Caco-2 (cell line): ENCODE results near the gene CDC42BPG. TPM values are rescaled to one million over a fixed set of nuclear protein-coding genes. Genes with fewer than 3 reads are reported as not detected.

ENCODE experiments used
- BruUV-seq: library from RNA; stranded (reverse); fragments of 400-500 nt; replicated peaks from 2 replicates; lab custom pipeline; 2021; lab: Mats Ljungman, UMichigan
- CTCF ChIA-PET: fragments of 300-600 bp; sonication (Branson Sonifier 250); formaldehyde crosslinking; loops from one replicate; lab custom pipeline; 2022; ENCODE audit warnings: antibody characterized with exemption; lab: Charles Lee
- POLR2A ChIA-PET: fragments of 300-600 bp; sonication (Branson Sonifier 250); formaldehyde crosslinking; loops from one replicate; lab custom pipeline; 2022; ENCODE audit warnings: antibody characterized with exemption; lab: Charles Lee
- DNase-seq, 2 experiments: peaks; one replicate each; pipeline versions ENCODE4 v3.0.0 to v3.0.0-alpha.2; 2020 to 2022
- H3K27me3 ChIP-seq: replicated peaks from 2 replicates; pipeline ENCODE4 v1.6.0; 2011; ENCODE audit warnings: low read length; ENCODE audit not compliant: control insufficient read depth, insufficient read depth
- H3K36me3 ChIP-seq: 2 replicates; pipeline ENCODE4 v1.5.1; 2011; ENCODE audit warnings: low read length; ENCODE audit not compliant: control insufficient read depth, insufficient read depth
- H3K4me1 ChIP-seq: fragments of 250-450 bp; sonication (Bioruptor Pico); 2 replicates; pipeline ENCODE4 v1.5.1; 2020; ENCODE audit warnings: mild to moderate bottlenecking
- H3K4me3 ChIP-seq: 2 replicates; pipeline ENCODE4 v1.5.1; 2011; ENCODE audit warnings: low read depth, mild to moderate bottlenecking, control low read depth, low read length
- H3K9me3 ChIP-seq: fragments of 250-450 bp; sonication (Bioruptor Pico); 2 replicates; pipeline ENCODE4 v1.5.1; 2020; ENCODE audit warnings: mild to moderate bottlenecking, moderate library complexity
- H3K27ac Mint-ChIP-seq: one replicate; pipeline ENCODE4 v1.8.0; 2022; ENCODE audit warnings: mixed read lengths; ENCODE audit not compliant: unreplicated experiment
- H3K27me3 Mint-ChIP-seq: one replicate; pipeline ENCODE4 v1.8.0; 2022; ENCODE audit warnings: mixed read lengths; ENCODE audit not compliant: insufficient read depth, unreplicated experiment
- H3K36me3 Mint-ChIP-seq: one replicate; pipeline ENCODE4 v1.8.0; 2022; ENCODE audit warnings: mild to moderate bottlenecking, mixed read lengths; ENCODE audit not compliant: insufficient read depth, unreplicated experiment
- H3K4me1 Mint-ChIP-seq: one replicate; pipeline ENCODE4 v1.8.0; 2022; ENCODE audit warnings: low read depth, mixed read lengths; ENCODE audit not compliant: unreplicated experiment
- H3K4me3 Mint-ChIP-seq: one replicate; pipeline ENCODE4 v1.8.0; 2022; ENCODE audit warnings: mild to moderate bottlenecking, moderate library complexity, mixed read lengths; ENCODE audit not compliant: unreplicated experiment
- H3K9me3 Mint-ChIP-seq: one replicate; pipeline ENCODE4 v1.8.0; 2022; ENCODE audit warnings: mixed read lengths; ENCODE audit not compliant: unreplicated experiment
- intact Hi-C: fragments of 100-400 bp; cut with micrococcal nuclease; formaldehyde crosslinking; loops from one replicate; pipeline ENCODE4 v1.10.0; 2022; ENCODE audit not compliant: unreplicated experiment
- total RNA-seq: library from RNA; stranded (reverse); gene quantifications from 2 replicates; pipeline ENCODE4 v1.2.3, GENCODE V29; 2022
- TF ChIP-seq, protein P1 (sequence below), 2 experiments: fragments of 200-600 bp in 1 of 2; IDR thresholded peaks; 1 replicate in 1 of 2; 2 replicates in 1 of 2; pipeline versions ENCODE4 v1.5.1 to v1.8.0; 2011 to 2022; ENCODE audit warnings: antibody characterized with exemption in 1 of 2, control low read depth in 1 of 2, inconsistent platforms in 1 of 2, low read depth in 1 of 2, low read length in 1 of 2, mild to moderate bottlenecking in 1 of 2, moderate library complexity in 1 of 2; ENCODE audit not compliant: insufficient read depth in 1 of 2, severe bottlenecking in 1 of 2, unreplicated experiment in 1 of 2

CDC42BPG gene
- total RNA-seq, 1 experiment from 2014 or later, result 29.1 TPM

- Mint-ChIP-seq H3K9me3 (no peaks in the 10 kb centered on the region), H3K36me3 (peaks cover 89% of the 10 kb centered on the region), H3K27ac (peak overlapping the region; percentile 82), H3K4me1 (peaks cover 26% of the 10 kb centered on the region), H3K27me3 (no peaks in the 10 kb centered on the region), H3K4me3 (peak overlapping the region; percentile 85)
- Histone ChIP-seq H3K9me3 (no peaks in the 10 kb centered on the region), H3K4me1 (peaks cover 55% of the 10 kb centered on the region), H3K27me3 (no peaks in the 10 kb centered on the region), H3K36me3 (peaks cover 9% of the 10 kb centered on the region), H3K4me3 (no peak overlapping the region)
- ChIA-PET POLR2A (no interaction called here), CTCF (interaction anchor here (0.6 to 1.2 kb wide), 2 partner anchors 13 to 123 kb away, joined by 4 read pairs; no protein-coding TSS in a partner anchor)
- TF ChIP-seq, protein P1, sequence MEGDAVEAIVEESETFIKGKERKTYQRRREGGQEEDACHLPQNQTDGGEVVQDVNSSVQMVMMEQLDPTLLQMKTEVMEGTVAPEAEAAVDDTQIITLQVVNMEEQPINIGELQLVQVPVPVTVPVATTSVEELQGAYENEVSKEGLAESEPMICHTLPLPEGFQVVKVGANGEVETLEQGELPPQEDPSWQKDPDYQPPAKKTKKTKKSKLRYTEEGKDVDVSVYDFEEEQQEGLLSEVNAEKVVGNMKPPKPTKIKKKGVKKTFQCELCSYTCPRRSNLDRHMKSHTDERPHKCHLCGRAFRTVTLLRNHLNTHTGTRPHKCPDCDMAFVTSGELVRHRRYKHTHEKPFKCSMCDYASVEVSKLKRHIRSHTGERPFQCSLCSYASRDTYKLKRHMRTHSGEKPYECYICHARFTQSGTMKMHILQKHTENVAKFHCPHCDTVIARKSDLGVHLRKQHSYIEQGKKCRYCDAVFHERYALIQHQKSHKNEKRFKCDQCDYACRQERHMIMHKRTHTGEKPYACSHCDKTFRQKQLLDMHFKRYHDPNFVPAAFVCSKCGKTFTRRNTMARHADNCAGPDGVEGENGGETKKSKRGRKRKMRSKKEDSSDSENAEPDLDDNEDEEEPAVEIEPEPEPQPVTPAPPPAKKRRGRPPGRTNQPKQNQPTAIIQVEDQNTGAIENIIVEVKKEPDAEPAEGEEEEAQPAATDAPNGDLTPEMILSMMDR (IDR thresholded peaks at IDR 0.05; ENCODE audit: insufficient read depth in 1 of 2, low read depth in 1 of 2, low read length in 1 of 2, severe bottlenecking in 1 of 2, unreplicated experiment in 1 of 2), result no peak
- DNase-seq, result no peak
- intact Hi-C loops, result no loop called here
- BruUV-seq, result no TSS peak
These were observed 31.1 kb upstream of the CDC42BPG start for GRCh38 chr11:64875369-64876228.

DNA sequence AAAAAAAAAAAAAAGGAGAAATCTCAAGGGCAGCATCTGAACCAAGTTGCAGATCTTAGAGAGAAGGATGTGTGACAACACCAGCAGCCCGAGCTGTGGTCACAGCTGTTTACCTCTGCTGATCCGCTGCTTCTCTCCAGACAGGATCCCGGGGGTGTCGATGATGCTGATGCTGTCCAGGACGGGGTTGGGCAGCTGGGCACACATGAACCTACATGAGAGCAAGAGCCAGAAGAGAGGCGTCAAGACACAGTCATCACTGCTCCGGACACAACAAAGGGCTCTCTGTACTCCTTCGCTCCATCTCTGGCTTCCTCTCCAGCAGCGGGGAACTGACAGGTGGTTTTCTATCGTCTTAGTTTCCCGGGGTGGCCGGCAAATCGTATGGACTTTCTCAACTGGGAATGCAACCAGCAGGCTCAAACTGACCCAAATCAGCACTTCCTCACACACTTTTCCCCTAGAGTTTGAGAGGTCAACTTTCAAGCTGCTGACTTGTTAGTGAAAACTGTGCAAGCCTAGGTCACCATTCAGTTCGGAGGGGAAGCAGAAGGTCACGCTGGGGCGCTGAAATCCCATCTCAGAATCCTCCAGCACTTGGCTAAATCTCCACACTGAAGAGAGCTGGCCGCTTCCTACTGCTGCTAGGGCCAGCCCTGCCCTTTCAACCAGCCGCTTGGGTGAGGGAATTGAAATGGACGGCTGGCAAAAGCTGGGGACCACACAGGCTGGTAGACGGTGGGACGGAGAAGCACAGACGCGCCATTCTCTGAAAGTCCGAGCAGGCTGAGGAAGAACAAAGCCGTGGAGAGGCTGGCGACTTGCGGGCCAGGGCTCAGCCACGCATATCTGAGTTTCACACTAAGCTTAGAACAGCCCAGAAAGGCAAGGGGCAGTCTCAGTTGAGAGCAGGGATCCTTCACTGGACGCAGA, 30.1 kb upstream of the CDC42BPG start:
- no peak overlapping the region for H3K4me3 ChIP-seq

More for the DNA sequence above, 30.1 kb upstream of the CDC42BPG start:
- Mint-ChIP-seq H3K4me1 (peaks cover 22% of the 10 kb centered on the region), H3K27ac (peak overlapping the region; percentile 21), H3K36me3 (peaks cover 93% of the 10 kb centered on the region), H3K4me3 (no peak overlapping the region), H3K9me3 (no peaks in the 10 kb centered on the region), H3K27me3 (no peaks in the 10 kb centered on the region)
- H3K9me3 ChIP-seq, result no peaks in the 10 kb centered on the region
- CTCF ChIA-PET, result interaction anchor here (1.2 kb wide), 1 partner anchor 14 kb away, joined by 4 read pairs; no protein-coding TSS in a partner anchor
- POLR2A ChIA-PET, result no interaction called here
- no TSS peak for BruUV-seq
- intact Hi-C loops, result no loop called here
- no peak for DNase-seq
- H3K27me3 ChIP-seq, result no peaks in the 10 kb centered on the region
- TF ChIP-seq, protein P1 (IDR thresholded peaks at IDR 0.05; ENCODE audit: insufficient read depth in 1 of 2, low read depth in 1 of 2, low read length in 1 of 2, severe bottlenecking in 1 of 2, unreplicated experiment in 1 of 2), result no peak
- peaks cover 63% of the 10 kb centered on the region for H3K4me1 ChIP-seq
- peaks cover 9% of the 10 kb centered on the region for H3K36me3 ChIP-seq
